ENCODE data around the gene TTC39C.

DNA sequence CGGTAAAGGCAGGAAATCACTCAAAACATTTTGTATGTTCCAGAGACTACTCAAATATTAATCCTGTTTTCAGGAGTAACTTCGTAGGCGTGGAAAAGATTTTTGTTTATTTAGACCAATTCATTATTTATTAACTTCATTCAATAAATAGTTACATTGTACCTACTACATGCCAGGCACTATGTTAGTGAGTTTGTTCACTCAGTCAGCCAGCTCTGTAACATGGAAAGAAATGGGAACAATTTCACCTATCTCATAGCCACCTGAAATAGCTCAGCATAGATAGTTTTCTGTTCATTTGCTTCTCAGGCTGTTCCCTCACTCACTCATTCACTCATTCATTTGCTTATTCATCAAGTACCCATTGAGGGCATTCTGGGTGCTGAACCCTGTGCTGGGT is 34.6 kb downstream of the TTC39C start:
- TF ChIP-seq CTCF (IDR thresholded peaks at IDR 0.05) (no peak), POLR2A (IDR thresholded peaks at IDR 0.05) (no peak)

All from esophagus squamous epithelium (tissue), 4 donors.